A673 (cell line): ENCODE results near the gene SLC16A5. TPM values are rescaled to one million over a fixed set of nuclear protein-coding genes. Genes with fewer than 3 reads are reported as not detected.

Experiments
- BruUV-seq: library from RNA; stranded (reverse); fragments of 400-500 nt; replicated peaks from 2 replicates; lab custom pipeline; 2021; lab: Mats Ljungman, UMichigan
- CTCF ChIA-PET: fragments of 300-600 bp; sonication (Branson Sonifier 250); formaldehyde crosslinking; loops from one replicate; lab custom pipeline; 2022; ENCODE audit warnings: antibody characterized with exemption; lab: Charles Lee
- POLR2A ChIA-PET: fragments of 300-600 bp; sonication (Branson Sonifier 250); formaldehyde crosslinking; loops from one replicate; lab custom pipeline; 2022; ENCODE audit warnings: antibody characterized with exemption; ENCODE audit not compliant: low non-redundant PET; lab: Charles Lee
- DNase-seq: peaks from one replicate; pipeline ENCODE4 v3.0.0-alpha.2; 2015; ENCODE audit warnings: low spot score
- H3K27ac ChIP-seq: fragments of 200-600 bp; sonication (generic); 2 replicates; pipeline ENCODE4 v1.5.1; 2016; ENCODE audit warnings: mixed run types, low read depth, mild to moderate bottlenecking, mixed read lengths, antibody characterized with exemption, low read length; ENCODE audit not compliant: poor library complexity, severe bottlenecking
- H3K27me3 ChIP-seq: fragments of 200-600 bp; sonication (generic); replicated peaks from 2 replicates; pipeline ENCODE4 v1.6.1; 2017; ENCODE audit warnings: mixed run types, low read depth, mild to moderate bottlenecking, mixed read lengths, antibody characterized with exemption, low read length; ENCODE audit not compliant: insufficient read depth, poor library complexity
- H3K36me3 ChIP-seq: fragments of 200-600 bp; sonication (generic); 2 replicates; pipeline ENCODE4 v1.6.1; 2016; ENCODE audit warnings: mixed run types, mild to moderate bottlenecking, mixed read lengths, antibody characterized with exemption, low read length; ENCODE audit not compliant: insufficient read depth, poor library complexity, severe bottlenecking
- H3K4me1 ChIP-seq: fragments of 200-600 bp; sonication (generic); 2 replicates; pipeline ENCODE4 v1.6.1; 2017; ENCODE audit warnings: mixed run types, mild to moderate bottlenecking, mixed read lengths, antibody characterized with exemption, low read length; ENCODE audit not compliant: insufficient read depth, poor library complexity, severe bottlenecking
- H3K4me3 ChIP-seq: fragments of 200-600 bp; sonication (generic); 2 replicates; pipeline ENCODE4 v1.5.1; 2016; ENCODE audit warnings: low read depth, mixed run types, mild to moderate bottlenecking, mixed read lengths, low read length; ENCODE audit not compliant: poor library complexity, severe bottlenecking
- H3K9me3 ChIP-seq: fragments of 200-600 bp; sonication (generic); 2 replicates; pipeline ENCODE4 v1.6.1; 2016; ENCODE audit warnings: mixed run types, low read depth, mild to moderate bottlenecking, mixed read lengths, antibody characterized with exemption, low read length; ENCODE audit not compliant: poor library complexity, severe bottlenecking
- CTCF ChIP-seq: fragments of 300-800, 200-600 bp; sonication (generic); conservative IDR thresholded peaks from 2 replicates; pipeline ENCODE4 v1.5.1; 2017; ENCODE audit warnings: low read depth, mild to moderate bottlenecking, antibody characterized with exemption, low read length, moderate library complexity, mixed read lengths
- EZH2 ChIP-seq: fragments of 200-600 bp; sonication (generic); IDR thresholded peaks from 2 replicates; pipeline ENCODE4 v1.6.1; 2017; ENCODE audit warnings: borderline replicate concordance, low read depth, mild to moderate bottlenecking, mixed read lengths, antibody characterized with exemption, low read length; ENCODE audit not compliant: poor library complexity, severe bottlenecking
- intact Hi-C: fragments of 100-400 bp; cut with micrococcal nuclease; formaldehyde crosslinking; loops from one replicate; pipeline ENCODE4 v1.10.0; 2022; ENCODE audit not compliant: unreplicated experiment
- total RNA-seq: library from RNA; stranded (reverse); gene quantifications from 2 replicates; pipeline ENCODE4 v1.2.3, GENCODE V29; 2021

The SLC16A5 gene
- total RNA-seq, 1 experiment from 2014 or later, result 0.80 TPM

DNA sequence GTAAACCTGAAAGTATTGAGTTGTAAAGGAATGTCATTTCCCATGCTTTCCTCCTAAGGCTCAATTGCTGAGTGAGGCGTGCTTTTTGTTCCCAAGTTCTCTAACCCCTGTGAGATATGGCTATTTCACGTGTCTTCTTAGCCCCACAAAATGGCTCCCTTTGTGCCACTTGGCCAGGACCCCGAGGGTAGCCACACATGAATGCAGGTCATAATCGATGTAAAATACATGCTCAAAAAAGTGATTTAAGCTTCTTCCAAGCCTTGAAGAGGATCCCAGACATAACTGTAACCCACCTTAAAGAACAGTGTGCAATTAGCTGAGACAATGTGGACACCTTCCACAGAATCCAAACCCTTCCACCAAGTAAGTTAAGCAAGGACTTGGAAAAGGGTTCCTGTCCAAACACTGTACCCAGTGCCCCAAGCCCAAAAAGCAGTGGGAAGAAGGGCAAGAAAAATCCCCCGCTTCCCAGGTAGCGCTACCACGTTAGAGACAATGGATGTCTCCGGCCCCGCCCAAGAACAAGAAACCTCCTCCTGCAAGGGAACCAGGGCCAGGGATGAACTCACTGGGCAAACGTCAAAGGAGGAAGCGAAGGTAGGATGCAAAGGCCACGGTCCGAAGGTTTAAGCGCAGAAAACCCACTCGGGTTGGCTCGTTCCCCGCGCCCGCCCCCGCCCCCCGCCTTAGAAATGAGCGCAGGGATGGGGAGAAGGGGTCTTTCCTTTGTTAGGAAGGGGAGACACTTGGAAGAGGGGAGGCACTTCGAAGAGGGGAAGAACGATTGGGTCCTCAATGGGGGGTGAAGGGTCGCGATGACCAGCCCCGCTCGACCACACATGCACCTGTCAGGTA, 65.4 kb downstream of the SLC16A5 start:
- BruUV-seq, result no TSS peak
- peaks cover 10% of the 10 kb centered on the region for H3K36me3 ChIP-seq
- peak; percentile 64 for DNase-seq
- intact Hi-C loops, result no loop called here
- ChIA-PET POLR2A (no interaction called here), CTCF (no interaction called here)
- H3K27me3 ChIP-seq, result no peaks in the 10 kb centered on the region
- H3K4me3 ChIP-seq, result peak overlapping the region; percentile 100
- H3K9me3 ChIP-seq, result no peaks in the 10 kb centered on the region
- H3K4me1 ChIP-seq, result peaks cover 4% of the 10 kb centered on the region
- no peak for TF ChIP-seq CTCF
- TF ChIP-seq EZH2, result no peak
- H3K27ac ChIP-seq, result peak overlapping the region; percentile 92

DNA sequence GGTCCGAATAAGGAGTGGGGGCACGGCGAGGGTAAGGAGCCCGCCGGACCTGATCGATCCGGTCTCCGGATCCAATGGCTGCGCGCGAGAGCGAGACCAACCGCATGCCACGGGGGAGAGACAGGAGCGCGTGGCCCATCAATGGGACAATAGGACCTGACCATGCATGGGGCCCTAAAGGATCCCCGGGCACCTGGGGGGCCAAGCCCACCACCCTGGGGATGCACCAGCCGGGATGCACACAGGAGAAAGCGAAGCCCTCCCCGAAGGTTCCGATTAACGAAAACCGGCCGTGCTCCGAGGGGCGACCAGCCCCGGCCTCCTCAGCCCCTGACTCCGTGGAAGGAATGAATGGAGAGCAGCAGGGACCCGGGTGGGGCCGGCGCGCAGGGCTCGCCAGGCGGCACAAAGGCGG, 66.0 kb downstream of the SLC16A5 start:
- intact Hi-C loops, result no loop called here
- Histone ChIP-seq H3K4me1 (peaks cover 4% of the 10 kb centered on the region), H3K9me3 (no peaks in the 10 kb centered on the region), H3K27ac (peak overlapping the region; percentile 92), H3K36me3 (peaks cover 3% of the 10 kb centered on the region), H3K4me3 (peak overlapping the region; percentile 100), H3K27me3 (no peaks in the 10 kb centered on the region)
- no TSS peak for BruUV-seq
- POLR2A ChIA-PET, result no interaction called here
- CTCF ChIA-PET, result no interaction called here
- DNase-seq, result peak; percentile 33
- TF ChIP-seq EZH2 (no peak), CTCF (no peak)

DNA sequence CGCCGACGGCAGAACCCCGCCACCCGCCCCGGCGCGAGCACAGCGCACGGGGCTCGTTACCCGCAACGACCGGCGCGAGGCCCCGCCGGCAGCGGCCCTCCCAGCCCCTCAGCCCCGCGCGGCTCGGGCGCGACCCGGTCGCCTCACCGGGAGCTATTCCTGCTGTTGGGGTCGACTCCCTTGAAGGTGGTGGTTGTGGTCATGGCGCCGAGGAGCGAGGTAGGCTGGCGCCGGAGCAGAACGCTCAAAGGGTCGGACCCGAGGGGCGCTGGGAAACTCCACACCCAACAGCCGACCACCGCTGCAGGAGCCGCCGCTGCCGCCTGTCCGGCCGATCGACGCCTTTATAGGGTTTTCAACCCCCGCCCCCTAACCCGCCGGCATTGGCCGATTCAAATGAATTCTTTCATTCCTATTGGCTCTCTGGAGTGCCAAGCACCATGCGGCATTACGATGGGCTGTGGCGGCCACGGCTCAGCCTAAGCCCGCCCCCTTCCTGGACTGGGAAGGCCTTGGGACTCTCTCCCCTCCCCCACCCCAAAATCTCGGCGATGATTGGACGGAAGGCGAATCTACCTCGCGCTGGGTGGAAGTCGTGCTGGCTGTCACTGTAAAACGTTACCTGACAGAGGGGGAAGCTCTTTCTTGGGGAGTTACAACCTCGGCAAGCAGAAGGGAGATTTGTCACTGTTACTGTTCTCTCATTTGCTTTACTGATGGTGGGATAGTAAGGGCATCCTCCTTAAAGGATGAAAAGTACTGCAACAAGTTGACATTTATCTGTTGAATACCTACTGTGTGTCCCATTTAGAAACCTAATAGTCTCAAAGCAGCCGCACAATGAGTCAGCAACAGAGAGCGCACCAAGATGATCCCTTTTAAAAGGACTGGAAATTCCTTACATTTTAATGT, 66.7 kb downstream of the SLC16A5 start, which contains the start of gene JPT1:
Gene JPT1 (minus strand): TSS at position 318 of the 912 bp plus-strand sequence. CDS start 115 bp downstream, at position 203.
- Histone ChIP-seq H3K9me3 (no peaks in the 10 kb centered on the region), H3K4me1 (peaks cover 4% of the 10 kb centered on the region), H3K4me3 (peak within 1 kb of the TSS; percentile 100), H3K36me3 (no peaks in the 10 kb centered on the region), H3K27ac (peak within 1 kb of the TSS; percentile 92), H3K27me3 (no peaks in the 10 kb centered on the region)
- ChIA-PET CTCF (no interaction called here), POLR2A (interaction anchor here (0.7 kb wide), 2 partner anchors 32 to 119 kb away, joined by 4 to 7 read pairs; no protein-coding TSS in a partner anchor)
- peak; percentile 100 for DNase-seq
- no TSS peak for BruUV-seq
- TF ChIP-seq EZH2, result no peak
- TF ChIP-seq CTCF, result no peak
- intact Hi-C loops, result no loop called here
